Measurements from ENCODE around the gene IMMT. TPM values are rescaled to one million over a fixed set of nuclear protein-coding genes. Genes with fewer than 3 reads are reported as not detected.

Gene IMMT
- total RNA-seq, 4 donors from 2014 or later: 46.9 to 59.7 (median 56.1) TPM

DNA sequence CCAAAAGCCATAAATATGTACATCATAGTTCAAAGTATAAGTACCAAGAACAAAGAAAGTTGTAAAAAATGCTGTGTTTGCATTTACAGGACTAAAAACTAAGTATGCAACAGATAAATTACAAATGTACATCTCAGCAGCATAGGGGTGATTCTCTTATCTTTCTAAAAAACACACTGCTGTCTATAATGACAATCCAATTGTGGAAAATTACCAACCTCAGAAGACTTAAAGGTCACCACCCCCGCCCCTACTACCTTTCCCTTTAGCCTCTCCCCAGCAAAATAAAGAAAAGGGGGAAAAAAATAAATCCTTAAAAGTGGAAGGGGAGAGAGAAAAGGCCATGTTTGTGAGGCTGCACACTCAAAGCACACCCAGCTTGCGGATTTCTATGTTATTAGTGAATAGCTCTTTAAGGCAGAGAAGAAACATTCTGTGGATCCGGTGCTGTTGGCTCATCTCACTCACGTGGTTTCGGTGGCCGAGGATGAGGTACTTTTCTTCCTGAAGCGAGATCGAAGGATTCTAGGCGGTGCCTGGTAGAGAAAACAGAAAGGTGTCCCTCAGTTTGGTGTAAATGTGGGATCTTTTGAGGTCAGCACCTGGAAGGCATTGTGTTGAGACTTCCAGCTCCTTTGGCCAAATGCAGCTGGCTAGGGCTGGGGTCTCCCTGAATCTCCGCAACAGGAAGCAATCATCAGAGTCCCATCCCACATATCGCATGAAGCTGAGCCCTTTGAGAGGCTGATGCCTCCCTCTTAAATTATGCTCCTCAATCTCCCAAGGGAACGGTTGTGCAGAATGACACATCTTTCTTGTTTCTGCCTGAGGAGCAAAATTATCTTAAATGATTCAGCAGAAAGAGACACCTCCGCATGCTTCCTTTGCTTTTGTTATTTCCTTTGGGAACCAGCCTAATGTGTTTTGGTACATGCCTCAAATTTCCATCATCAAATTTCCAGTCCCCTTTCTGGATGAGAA lies 21.6 kb upstream of the IMMT start:
- TF ChIP-seq, protein P1, sequence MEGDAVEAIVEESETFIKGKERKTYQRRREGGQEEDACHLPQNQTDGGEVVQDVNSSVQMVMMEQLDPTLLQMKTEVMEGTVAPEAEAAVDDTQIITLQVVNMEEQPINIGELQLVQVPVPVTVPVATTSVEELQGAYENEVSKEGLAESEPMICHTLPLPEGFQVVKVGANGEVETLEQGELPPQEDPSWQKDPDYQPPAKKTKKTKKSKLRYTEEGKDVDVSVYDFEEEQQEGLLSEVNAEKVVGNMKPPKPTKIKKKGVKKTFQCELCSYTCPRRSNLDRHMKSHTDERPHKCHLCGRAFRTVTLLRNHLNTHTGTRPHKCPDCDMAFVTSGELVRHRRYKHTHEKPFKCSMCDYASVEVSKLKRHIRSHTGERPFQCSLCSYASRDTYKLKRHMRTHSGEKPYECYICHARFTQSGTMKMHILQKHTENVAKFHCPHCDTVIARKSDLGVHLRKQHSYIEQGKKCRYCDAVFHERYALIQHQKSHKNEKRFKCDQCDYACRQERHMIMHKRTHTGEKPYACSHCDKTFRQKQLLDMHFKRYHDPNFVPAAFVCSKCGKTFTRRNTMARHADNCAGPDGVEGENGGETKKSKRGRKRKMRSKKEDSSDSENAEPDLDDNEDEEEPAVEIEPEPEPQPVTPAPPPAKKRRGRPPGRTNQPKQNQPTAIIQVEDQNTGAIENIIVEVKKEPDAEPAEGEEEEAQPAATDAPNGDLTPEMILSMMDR (IDR thresholded peaks at IDR 0.05; ENCODE audit: low read depth): no peak

DNA sequence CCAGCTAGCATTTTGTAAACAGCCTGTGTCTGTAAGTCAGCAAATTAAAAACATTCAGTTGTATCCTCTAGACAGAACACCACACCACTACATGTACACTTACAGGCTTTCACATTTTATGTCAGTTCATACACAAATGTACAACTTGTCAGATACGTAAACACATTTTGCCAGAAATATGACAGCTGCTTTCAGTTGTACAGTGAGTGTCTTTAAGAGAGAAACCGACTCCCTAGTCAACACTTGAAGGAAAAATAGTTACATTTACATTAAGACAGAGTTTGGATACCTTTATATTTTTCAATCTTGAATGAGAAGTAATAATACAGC lies 19.2 kb upstream of the IMMT start:
- TF ChIP-seq, protein P1 (IDR thresholded peaks at IDR 0.05; ENCODE audit: low read depth): no peak

DNA sequence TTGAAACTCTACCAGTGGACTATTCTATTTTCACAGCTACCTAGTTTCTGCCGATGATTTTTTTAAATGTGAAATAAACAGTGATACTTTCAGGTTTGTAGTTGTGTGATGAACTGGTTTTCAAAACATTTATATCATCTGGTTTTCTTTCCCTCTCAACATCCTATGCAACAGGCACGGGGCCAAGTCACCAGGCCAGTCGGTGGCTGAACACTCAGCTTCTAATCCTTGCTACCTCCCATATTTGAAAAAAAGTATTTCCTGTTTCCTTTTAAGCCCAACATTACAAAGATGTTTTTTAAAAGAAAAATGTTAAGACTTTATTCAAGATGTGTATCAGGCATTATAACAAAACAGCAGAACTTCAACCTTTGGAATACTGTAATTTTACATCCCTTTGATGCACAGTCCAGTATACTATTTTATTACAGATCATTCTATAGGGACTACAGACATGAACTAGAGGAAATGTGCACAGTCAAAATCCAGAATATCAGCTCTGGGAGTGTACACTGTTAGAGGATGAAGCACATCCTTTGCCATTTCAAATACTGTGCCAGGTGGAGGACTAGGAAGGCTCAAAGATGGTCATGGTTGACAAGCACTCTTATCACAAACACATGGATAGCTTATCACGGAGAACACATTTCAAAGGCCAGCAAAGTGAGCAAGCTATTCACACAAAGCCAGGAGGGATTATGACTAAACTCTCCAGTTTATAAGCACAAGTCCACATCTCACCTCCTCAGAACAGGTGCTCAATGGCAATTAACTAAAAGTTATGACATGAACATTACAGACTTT lies 18.6 kb upstream of the IMMT start:
- TF ChIP-seq, protein P1 (IDR thresholded peaks at IDR 0.05; ENCODE audit: low read depth): no peak

DNA sequence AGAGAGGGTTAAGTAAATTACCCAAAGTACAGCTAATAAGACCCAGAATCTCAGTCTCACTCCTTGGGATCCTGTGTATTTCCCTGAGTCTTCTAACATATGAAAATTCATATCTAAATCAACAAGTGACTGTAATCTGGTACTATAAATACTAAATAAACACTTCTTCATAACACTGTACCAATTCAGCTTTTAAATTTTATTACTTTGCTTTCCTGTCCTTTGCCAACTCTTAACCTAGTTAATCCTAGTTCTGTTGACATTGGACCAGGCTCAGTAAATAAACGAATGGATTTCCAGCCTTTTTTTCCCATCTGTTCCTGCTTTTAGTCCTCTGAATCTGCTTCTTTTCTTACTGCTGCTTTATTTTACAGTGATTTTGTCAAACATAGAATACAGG lies 17.8 kb upstream of the IMMT start:
- TF ChIP-seq, protein P1 (IDR thresholded peaks at IDR 0.05; ENCODE audit: low read depth): no peak

DNA sequence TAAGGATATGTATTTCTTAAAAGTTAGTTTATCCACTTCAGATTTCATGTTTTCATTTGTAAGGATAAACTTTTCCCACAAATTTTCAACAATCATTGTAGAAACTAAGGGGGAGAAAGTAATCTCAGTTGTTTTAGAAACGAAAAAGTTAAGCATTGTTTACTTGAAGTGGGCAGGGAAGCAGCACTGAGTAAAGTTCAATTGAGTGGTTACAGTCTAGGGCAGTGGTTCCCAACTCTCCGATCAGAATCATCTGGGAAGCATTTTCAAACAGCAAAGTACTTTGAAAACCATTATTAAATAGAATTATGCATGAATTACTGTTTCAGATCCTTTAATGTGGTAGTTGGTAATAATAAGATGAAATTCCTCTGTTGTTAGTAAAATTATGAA lies 16.5 kb upstream of the IMMT start:
- TF ChIP-seq, protein P1 (IDR thresholded peaks at IDR 0.05; ENCODE audit: low read depth): no peak

DNA sequence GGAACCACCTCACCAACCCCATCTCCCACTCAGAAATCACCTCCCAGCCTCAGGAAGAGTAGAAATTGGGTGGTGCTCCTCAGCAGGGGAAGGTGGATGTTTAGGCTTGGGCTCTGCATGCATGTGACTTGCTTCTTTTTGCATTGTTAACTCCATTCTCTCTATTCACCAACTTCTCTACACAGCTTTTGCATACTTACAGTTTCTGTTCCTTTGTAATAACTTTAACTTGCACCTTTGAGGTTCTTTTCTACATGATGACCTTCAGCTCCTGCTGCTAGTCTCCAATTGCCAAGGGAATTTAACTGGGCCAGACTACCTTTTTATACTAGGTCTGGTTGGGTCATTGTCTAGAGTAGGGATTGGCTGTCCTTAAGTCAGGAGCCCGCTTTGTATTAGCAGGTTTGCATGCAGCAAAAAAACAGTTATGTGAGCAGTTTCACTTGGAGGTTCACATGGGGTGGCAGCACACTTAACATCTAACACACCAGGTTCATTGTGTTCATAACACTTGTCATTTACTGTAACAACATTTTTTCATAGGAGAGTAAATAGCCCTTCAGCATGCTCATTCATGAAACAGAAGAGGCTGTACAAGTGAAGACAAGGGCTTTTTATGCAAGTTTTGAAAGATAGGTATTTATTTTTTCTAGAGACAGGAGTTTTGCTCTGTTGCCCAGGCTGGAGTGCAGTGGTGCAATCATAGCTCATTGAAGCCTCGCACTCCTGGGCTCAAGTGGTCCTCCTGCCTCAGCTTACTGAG lies 16.0 kb upstream of the IMMT start:
- TF ChIP-seq, protein P1 (IDR thresholded peaks at IDR 0.05; ENCODE audit: low read depth): no peak

All from subcutaneous adipose tissue (tissue), 4 donors.